ENCODE results near the gene SDSL. TPM values are rescaled to one million over a fixed set of nuclear protein-coding genes. Genes with fewer than 3 reads are reported as not detected.

SDSL gene
- total and polyA plus RNA-seq, 2 of the 13 experiments (the other 11 are each of a cell fraction or from before 2014, with no cell fraction given), result 1.2 to 1.7 TPM

DNA sequence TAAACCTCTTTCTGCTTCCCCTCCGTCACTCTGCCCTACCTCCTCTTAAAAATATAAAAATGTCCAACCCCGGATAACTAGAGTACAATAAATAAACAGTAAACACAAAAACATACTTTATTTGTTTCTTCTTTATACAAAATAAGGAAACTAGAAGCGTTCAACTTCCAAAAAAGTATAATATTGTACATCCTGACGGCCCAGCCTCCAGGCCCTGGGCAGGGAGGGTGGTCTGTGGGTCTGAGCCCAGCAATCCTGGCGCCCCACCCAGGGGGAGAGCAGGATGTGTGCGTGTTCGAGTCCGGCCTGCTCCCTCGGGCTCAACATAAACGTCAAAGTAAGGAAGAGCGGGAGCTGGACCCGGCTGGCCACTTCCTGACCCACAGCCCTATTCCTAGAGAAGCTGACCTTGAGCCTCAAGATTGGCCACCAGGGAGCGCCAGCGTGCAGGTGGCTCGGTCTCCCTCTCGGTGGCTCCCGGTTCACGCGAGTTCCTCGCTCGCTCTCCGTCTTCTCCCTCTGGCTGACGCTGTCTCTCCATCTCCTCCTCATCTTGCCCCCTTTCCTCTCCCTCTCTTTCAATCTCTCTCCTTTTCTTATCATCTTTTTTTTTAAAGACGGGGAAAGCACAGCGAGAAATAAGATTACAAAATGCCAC is 40.1 kb downstream of the SDSL start (continued):
- TF ChIP-seq, protein P1, sequence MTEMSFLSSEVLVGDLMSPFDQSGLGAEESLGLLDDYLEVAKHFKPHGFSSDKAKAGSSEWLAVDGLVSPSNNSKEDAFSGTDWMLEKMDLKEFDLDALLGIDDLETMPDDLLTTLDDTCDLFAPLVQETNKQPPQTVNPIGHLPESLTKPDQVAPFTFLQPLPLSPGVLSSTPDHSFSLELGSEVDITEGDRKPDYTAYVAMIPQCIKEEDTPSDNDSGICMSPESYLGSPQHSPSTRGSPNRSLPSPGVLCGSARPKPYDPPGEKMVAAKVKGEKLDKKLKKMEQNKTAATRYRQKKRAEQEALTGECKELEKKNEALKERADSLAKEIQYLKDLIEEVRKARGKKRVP (CRISPR knock-in tag; IDR thresholded peaks at IDR 0.05), result no peak
- TF ChIP-seq, protein P2, sequence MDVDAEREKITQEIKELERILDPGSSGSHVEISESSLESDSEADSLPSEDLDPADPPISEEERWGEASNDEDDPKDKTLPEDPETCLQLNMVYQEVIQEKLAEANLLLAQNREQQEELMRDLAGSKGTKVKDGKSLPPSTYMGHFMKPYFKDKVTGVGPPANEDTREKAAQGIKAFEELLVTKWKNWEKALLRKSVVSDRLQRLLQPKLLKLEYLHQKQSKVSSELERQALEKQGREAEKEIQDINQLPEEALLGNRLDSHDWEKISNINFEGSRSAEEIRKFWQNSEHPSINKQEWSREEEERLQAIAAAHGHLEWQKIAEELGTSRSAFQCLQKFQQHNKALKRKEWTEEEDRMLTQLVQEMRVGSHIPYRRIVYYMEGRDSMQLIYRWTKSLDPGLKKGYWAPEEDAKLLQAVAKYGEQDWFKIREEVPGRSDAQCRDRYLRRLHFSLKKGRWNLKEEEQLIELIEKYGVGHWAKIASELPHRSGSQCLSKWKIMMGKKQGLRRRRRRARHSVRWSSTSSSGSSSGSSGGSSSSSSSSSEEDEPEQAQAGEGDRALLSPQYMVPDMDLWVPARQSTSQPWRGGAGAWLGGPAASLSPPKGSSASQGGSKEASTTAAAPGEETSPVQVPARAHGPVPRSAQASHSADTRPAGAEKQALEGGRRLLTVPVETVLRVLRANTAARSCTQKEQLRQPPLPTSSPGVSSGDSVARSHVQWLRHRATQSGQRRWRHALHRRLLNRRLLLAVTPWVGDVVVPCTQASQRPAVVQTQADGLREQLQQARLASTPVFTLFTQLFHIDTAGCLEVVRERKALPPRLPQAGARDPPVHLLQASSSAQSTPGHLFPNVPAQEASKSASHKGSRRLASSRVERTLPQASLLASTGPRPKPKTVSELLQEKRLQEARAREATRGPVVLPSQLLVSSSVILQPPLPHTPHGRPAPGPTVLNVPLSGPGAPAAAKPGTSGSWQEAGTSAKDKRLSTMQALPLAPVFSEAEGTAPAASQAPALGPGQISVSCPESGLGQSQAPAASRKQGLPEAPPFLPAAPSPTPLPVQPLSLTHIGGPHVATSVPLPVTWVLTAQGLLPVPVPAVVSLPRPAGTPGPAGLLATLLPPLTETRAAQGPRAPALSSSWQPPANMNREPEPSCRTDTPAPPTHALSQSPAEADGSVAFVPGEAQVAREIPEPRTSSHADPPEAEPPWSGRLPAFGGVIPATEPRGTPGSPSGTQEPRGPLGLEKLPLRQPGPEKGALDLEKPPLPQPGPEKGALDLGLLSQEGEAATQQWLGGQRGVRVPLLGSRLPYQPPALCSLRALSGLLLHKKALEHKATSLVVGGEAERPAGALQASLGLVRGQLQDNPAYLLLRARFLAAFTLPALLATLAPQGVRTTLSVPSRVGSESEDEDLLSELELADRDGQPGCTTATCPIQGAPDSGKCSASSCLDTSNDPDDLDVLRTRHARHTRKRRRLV (CRISPR knock-in tag; IDR thresholded peaks at IDR 0.05), result no peak
- TF ChIP-seq NFKB2 (CRISPR knock-in tag; IDR thresholded peaks at IDR 0.05; ENCODE audit: borderline replicate concordance), result 0 out of 2 replicates have a peak, but pooled peaks have one; percentile 26

DNA sequence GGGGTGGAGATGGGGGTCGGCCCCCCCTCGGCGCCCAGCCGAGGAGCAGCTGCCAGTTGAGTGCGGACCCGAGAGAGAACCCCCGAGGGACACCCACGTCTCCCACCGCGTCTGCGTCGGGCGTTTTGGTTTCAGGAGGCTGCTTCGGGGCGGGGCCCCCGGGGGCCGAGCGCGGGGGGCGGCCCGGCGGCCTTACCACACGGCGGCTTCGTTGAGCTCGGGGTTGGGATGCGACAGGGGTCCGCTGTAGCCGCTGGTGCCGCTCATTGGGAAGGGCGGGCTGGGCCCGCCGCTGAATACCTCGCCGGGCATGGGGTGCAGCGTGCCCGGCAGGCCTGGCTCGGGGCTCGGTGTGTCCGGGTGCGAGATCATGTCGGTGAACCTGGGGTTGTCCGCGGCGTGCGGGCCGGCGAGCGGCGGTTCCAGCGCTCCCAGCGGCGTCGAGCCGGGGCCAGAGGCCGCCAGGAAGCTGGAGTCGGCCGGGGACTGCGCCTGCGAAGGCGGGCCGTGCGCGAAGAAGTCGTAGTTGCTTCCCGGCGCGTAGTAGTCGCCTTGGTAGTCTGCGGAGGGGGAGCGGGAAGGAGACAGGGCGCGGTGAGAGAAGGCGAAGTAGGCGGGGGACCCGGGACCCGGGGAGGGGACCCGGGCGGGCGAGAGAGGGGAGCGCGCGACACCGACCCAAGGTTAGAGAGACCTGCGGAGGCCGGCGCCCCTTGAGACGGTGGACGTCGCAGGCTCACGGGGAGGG is 41.0 kb downstream of the SDSL start:
- Histone ChIP-seq H3K9me3 (ENCODE audit: low read length) (no peaks in the 10 kb centered on the region), H3K4me3 (replicated peaks in 1 of 3; ENCODE audit: insufficient read depth in 1 of 3, low read depth in 2 of 3, low read length in 3 of 3) (no peak overlapping the region), H4K20me1 (ENCODE audit: insufficient read depth, low read length) (no peaks in the 10 kb centered on the region), H3K36me3 (replicated peaks in 1 of 2; ENCODE audit: control insufficient read depth in 1 of 2, insufficient read depth in 2 of 2, low read length in 2 of 2) (no peaks in the 10 kb centered on the region), H3K79me2 (ENCODE audit: insufficient read depth, low read length) (no peaks in the 10 kb centered on the region), H3K4me1 (ENCODE audit: insufficient read depth, low read length) (no peaks in the 10 kb centered on the region), H3K27ac (ENCODE audit: extremely low read length, insufficient read depth, low read length) (no peak overlapping the region), H3K27me3 (ENCODE audit: control insufficient read depth in 1 of 2, insufficient read depth in 2 of 2, low read length in 2 of 2) (peaks cover 11 to 53% of the 10 kb centered on the region in 2 experiments), H3K4me2 (ENCODE audit: low read depth, low read length) (no peak overlapping the region), H2AFZ (ENCODE audit: low read length) (no peak overlapping the region), H3K9ac (ENCODE audit: insufficient read depth, low read depth, low read length) (no peak overlapping the region)
- no TSS peak for BruUV-seq (replicated peaks)
- intact Hi-C loops (cut with micrococcal nuclease; ENCODE audit: unreplicated experiment), result loop anchor here (1.0 kb wide), 1 partner anchor 449 kb away; no protein-coding TSS in a partner anchor
- ChIA-PET POLR2A (no interaction called here), CTCF (ENCODE audit: low intra/inter-chr PET ratio, low total read pairs) (interaction anchor here (2.5 kb wide), 1 partner anchor 450 kb away, joined by 18 read pairs; no protein-coding TSS in a partner anchor)
- no peak for FAIRE-seq
- DNase-seq (ENCODE audit: low spot score), result no peak
- no peak for ATAC-seq
- 55% methylated on average over 59 of the region's 91 CpGs for WGBS (ENCODE audit: low lambda C conversion rate)
- in situ Hi-C loops (cut with HindIII; ENCODE audit: extremely low pct_ligation_motif_present, low pct_unique_long_range_greater_than_20kb), result loop anchor here (5.0 to 10.0 kb wide), 2 partner anchors 362 to 449 kb away; no protein-coding TSS in a partner anchor
- no peak for TF ChIP-seq KLF9 (CRISPR knock-in tag; IDR thresholded peaks at IDR 0.05; ENCODE audit: low read depth)
- TF ChIP-seq, protein P3, sequence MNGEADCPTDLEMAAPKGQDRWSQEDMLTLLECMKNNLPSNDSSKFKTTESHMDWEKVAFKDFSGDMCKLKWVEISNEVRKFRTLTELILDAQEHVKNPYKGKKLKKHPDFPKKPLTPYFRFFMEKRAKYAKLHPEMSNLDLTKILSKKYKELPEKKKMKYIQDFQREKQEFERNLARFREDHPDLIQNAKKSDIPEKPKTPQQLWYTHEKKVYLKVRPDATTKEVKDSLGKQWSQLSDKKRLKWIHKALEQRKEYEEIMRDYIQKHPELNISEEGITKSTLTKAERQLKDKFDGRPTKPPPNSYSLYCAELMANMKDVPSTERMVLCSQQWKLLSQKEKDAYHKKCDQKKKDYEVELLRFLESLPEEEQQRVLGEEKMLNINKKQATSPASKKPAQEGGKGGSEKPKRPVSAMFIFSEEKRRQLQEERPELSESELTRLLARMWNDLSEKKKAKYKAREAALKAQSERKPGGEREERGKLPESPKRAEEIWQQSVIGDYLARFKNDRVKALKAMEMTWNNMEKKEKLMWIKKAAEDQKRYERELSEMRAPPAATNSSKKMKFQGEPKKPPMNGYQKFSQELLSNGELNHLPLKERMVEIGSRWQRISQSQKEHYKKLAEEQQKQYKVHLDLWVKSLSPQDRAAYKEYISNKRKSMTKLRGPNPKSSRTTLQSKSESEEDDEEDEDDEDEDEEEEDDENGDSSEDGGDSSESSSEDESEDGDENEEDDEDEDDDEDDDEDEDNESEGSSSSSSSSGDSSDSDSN (CRISPR knock-in tag; IDR thresholded peaks at IDR 0.05), result no peak
- TF ChIP-seq, protein P4, sequence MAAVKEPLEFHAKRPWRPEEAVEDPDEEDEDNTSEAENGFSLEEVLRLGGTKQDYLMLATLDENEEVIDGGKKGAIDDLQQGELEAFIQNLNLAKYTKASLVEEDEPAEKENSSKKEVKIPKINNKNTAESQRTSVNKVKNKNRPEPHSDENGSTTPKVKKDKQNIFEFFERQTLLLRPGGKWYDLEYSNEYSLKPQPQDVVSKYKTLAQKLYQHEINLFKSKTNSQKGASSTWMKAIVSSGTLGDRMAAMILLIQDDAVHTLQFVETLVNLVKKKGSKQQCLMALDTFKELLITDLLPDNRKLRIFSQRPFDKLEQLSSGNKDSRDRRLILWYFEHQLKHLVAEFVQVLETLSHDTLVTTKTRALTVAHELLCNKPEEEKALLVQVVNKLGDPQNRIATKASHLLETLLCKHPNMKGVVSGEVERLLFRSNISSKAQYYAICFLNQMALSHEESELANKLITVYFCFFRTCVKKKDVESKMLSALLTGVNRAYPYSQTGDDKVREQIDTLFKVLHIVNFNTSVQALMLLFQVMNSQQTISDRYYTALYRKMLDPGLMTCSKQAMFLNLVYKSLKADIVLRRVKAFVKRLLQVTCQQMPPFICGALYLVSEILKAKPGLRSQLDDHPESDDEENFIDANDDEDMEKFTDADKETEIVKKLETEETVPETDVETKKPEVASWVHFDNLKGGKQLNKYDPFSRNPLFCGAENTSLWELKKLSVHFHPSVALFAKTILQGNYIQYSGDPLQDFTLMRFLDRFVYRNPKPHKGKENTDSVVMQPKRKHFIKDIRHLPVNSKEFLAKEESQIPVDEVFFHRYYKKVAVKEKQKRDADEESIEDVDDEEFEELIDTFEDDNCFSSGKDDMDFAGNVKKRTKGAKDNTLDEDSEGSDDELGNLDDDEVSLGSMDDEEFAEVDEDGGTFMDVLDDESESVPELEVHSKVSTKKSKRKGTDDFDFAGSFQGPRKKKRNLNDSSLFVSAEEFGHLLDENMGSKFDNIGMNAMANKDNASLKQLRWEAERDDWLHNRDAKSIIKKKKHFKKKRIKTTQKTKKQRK (IDR thresholded peaks at IDR 0.05; ENCODE audit: low read length), result no peak
